Mesenchymal stem cell (in vitro differentiated cells and primary cell): ENCODE measurements around the gene VAC14.

Experiments
- DNase-seq: peaks from one replicate; pipeline ENCODE4 v3.0.0-alpha.2; 2013
- H2AFZ ChIP-seq: one replicate; pipeline ENCODE4 v1.6.1; 2013; ENCODE audit warnings: low read depth, mild to moderate bottlenecking, control low read depth, inconsistent platforms, low read length, moderate library complexity
- H2AK5ac ChIP-seq: 2 replicates; pipeline ENCODE4 v1.6.1; 2013; ENCODE audit warnings: low read length, moderate library complexity, mild to moderate bottlenecking, inconsistent platforms; ENCODE audit not compliant: severe bottlenecking
- H2BK120ac ChIP-seq: one replicate; pipeline ENCODE4 v1.6.1; 2013; ENCODE audit warnings: low read depth, mild to moderate bottlenecking, inconsistent platforms, low read length, moderate library complexity
- H2BK12ac ChIP-seq, 2 experiments: one replicate each; pipeline ENCODE4 v1.6.1; 2013; ENCODE audit warnings: inconsistent platforms in 2 of 2, low read length in 2 of 2, mild to moderate bottlenecking in 2 of 2, moderate library complexity in 2 of 2, control low read depth in 1 of 2
- H2BK15ac ChIP-seq: one replicate; pipeline ENCODE4 v1.6.1; 2013; ENCODE audit warnings: mild to moderate bottlenecking, low read depth, inconsistent platforms; ENCODE audit not compliant: poor library complexity, severe bottlenecking
- H2BK5ac ChIP-seq: 2 replicates; pipeline ENCODE4 v1.6.1; 2013; ENCODE audit warnings: low read depth, mild to moderate bottlenecking, low read length, control low read depth, inconsistent platforms; ENCODE audit not compliant: poor library complexity, severe bottlenecking
- H3K14ac ChIP-seq, 2 experiments: one replicate each; pipeline ENCODE4 v1.6.1; 2013; ENCODE audit warnings: inconsistent platforms in 2 of 2, low read length in 2 of 2, control low read depth in 1 of 2, mild to moderate bottlenecking in 1 of 2, moderate library complexity in 1 of 2
- H3K18ac ChIP-seq, 2 experiments: one replicate each; pipeline ENCODE4 v1.6.1; 2013; ENCODE audit warnings: inconsistent platforms in 2 of 2, low read length in 2 of 2, control low read depth in 1 of 2, low read depth in 1 of 2, mild to moderate bottlenecking in 1 of 2
- H3K23ac ChIP-seq, 2 experiments: one replicate each; pipeline ENCODE4 v1.6.1; 2013; ENCODE audit warnings: inconsistent platforms in 2 of 2, low read length in 2 of 2, mild to moderate bottlenecking in 2 of 2, moderate library complexity in 2 of 2, control low read depth in 1 of 2
- H3K27ac ChIP-seq: 2 replicates; pipeline ENCODE4 v1.5.1; 2013; ENCODE audit warnings: mild to moderate bottlenecking, moderate library complexity, low read length, control low read depth, inconsistent platforms; ENCODE audit not compliant: poor library complexity, severe bottlenecking
- H3K27me3 ChIP-seq, 2 experiments: 2 replicates each; pipeline versions ENCODE4 v1.6.1 to v1.7.0; 2013; ENCODE audit warnings: low read length in 2 of 2, mild to moderate bottlenecking in 2 of 2, moderate library complexity in 2 of 2, control low read depth in 1 of 2, inconsistent platforms in 1 of 2; ENCODE audit not compliant: control insufficient read depth in 1 of 2, insufficient read depth in 1 of 2
- H3K36me3 ChIP-seq, 2 experiments: 2 replicates each; pipeline versions ENCODE4 v1.6.1 to v1.7.0; 2013; ENCODE audit warnings: low read length in 2 of 2, control low read depth in 1 of 2, inconsistent platforms in 1 of 2, low read depth in 1 of 2, mild to moderate bottlenecking in 1 of 2; ENCODE audit not compliant: insufficient read depth in 2 of 2, control insufficient read depth in 1 of 2
- H3K4ac ChIP-seq, 2 experiments: one replicate each; pipeline ENCODE4 v1.6.1; 2013; ENCODE audit warnings: inconsistent platforms in 2 of 2, low read length in 2 of 2, mild to moderate bottlenecking in 2 of 2, moderate library complexity in 2 of 2, control low read depth in 1 of 2, low read depth in 1 of 2
- H3K4me1 ChIP-seq: 2 replicates; pipeline ENCODE4 v1.6.1; 2013; ENCODE audit warnings: low read depth, low read length, control low read depth; ENCODE audit not compliant: control insufficient read depth, insufficient read depth
- H3K4me2 ChIP-seq: 2 replicates; pipeline ENCODE4 v1.6.1; 2013; ENCODE audit warnings: low read length, mild to moderate bottlenecking, inconsistent platforms; ENCODE audit not compliant: poor library complexity, severe bottlenecking
- H3K4me3 ChIP-seq, 2 experiments: 2 replicates each; pipeline versions ENCODE4 v1.5.1 to v1.7.0; 2013; ENCODE audit warnings: low read length in 2 of 2, mild to moderate bottlenecking in 2 of 2, control low read depth in 1 of 2, low read depth in 1 of 2; ENCODE audit not compliant: insufficient read depth in 1 of 2
- H3K79me1 ChIP-seq: replicated peaks from 2 replicates; pipeline ENCODE4 v1.6.1; 2013; ENCODE audit warnings: mild to moderate bottlenecking, control low read depth, low read length, inconsistent platforms; ENCODE audit not compliant: poor library complexity, severe bottlenecking
- H3K9ac ChIP-seq: 2 replicates; pipeline ENCODE4 v1.7.0; 2013; ENCODE audit warnings: mild to moderate bottlenecking, low read length, moderate library complexity
- H3K9me3 ChIP-seq: 2 replicates; pipeline ENCODE4 v1.7.0; 2013; ENCODE audit warnings: mild to moderate bottlenecking, low read length; ENCODE audit not compliant: control insufficient read depth
- H4K8ac ChIP-seq: one replicate; pipeline ENCODE4 v1.6.1; 2013; ENCODE audit warnings: inconsistent platforms, mild to moderate bottlenecking, low read length, moderate library complexity
- H4K91ac ChIP-seq: one replicate; pipeline ENCODE4 v1.6.1; 2013; ENCODE audit warnings: mild to moderate bottlenecking, low read length, inconsistent platforms
- WGBS: methylation state at CpG from one replicate; pipeline ENCODE4 v1.1.7; 2013; ENCODE audit warnings: mixed read lengths; 5-methylcytosine and 5-hydroxymethylcytosine counted together

The VAC14 gene

GRCh38 chr16:70754371-70754770 is 46.6 kb downstream of the VAC14 start:
- H3K27me3 ChIP-seq = no peaks in the 10 kb centered on the region
- H2BK120ac ChIP-seq = peak overlapping the region; percentile 23
- DNase-seq = no peak
- no peak overlapping the region for H2AK5ac ChIP-seq
- H3K36me3 ChIP-seq = peaks cover 29 to 55% of the 10 kb centered on the region in 2 experiments
- WGBS = 95% methylated on average over 10 of the region's 11 CpGs
- H3K4me3 ChIP-seq = no peak overlapping the region
- peaks cover 18% of the 10 kb centered on the region for H3K79me1 ChIP-seq
- H3K9ac ChIP-seq = no peak overlapping the region
- no peak overlapping the region for H2AFZ ChIP-seq
- peak overlapping the region; percentile 60 for H2BK15ac ChIP-seq
- peak overlapping the region; percentile 17 to 44 for H2BK12ac ChIP-seq
- H2BK5ac ChIP-seq = no peak overlapping the region
- no peak overlapping the region for H3K4me2 ChIP-seq
- H3K27ac ChIP-seq = no peak overlapping the region
- peaks cover 31% of the 10 kb centered on the region for H3K4me1 ChIP-seq
- peak overlapping the region in 1 of 2 experiments; percentile 69 for H3K18ac ChIP-seq
- peak overlapping the region; percentile 73 for H4K91ac ChIP-seq
- no peaks in the 10 kb centered on the region for H3K9me3 ChIP-seq
- H3K4ac ChIP-seq = peak overlapping the region; percentile 3 to 57
- peak overlapping the region; percentile 63 for H4K8ac ChIP-seq
- H3K14ac ChIP-seq = no peak overlapping the region
- H3K23ac ChIP-seq = no peak overlapping the region

GRCh38 chr16:70753694-70754325 is 47.1 kb downstream of the VAC14 start:
- Histone ChIP-seq H3K36me3 (peaks cover 25 to 51% of the 10 kb centered on the region in 2 experiments), H3K14ac (peak overlapping the region in 1 of 2 experiments; percentile 55)
- WGBS = 99% methylated on average over 7 of the region's 8 CpGs

GRCh38 chr16:70753228-70753627 is 47.7 kb downstream of the VAC14 start:
- Histone ChIP-seq H3K23ac (no peak overlapping the region), H3K14ac (peak overlapping the region in 1 of 2 experiments; percentile 76), H3K79me1 (peaks cover 17% of the 10 kb centered on the region), H2AK5ac (no peak overlapping the region), H3K36me3 (peaks cover 19 to 46% of the 10 kb centered on the region in 2 experiments), H3K9ac (peak overlapping the region; percentile 30), H2BK15ac (no peak overlapping the region), H3K4me2 (no peak overlapping the region), H3K27ac (no peak overlapping the region), H4K91ac (peak overlapping the region; percentile 73), H3K27me3 (no peaks in the 10 kb centered on the region), H2BK120ac (peak overlapping the region; percentile 99), H4K8ac (no peak overlapping the region), H2AFZ (no peak overlapping the region), H2BK5ac (no peak overlapping the region), H3K4me1 (peaks cover 35% of the 10 kb centered on the region), H3K4me3 (no peak overlapping the region), H3K9me3 (no peaks in the 10 kb centered on the region), H3K4ac (peak overlapping the region in 1 of 2 experiments; percentile 98), H2BK12ac (peak overlapping the region; percentile 26 to 90), H3K18ac (peak overlapping the region; percentile 48 to 67)
- DNase-seq = no peak
- 96% methylated on average over 6 of the region's 6 CpGs for WGBS

More at GRCh38 chr16:70753694-70754325, 47.1 kb downstream of the VAC14 start:
- Histone ChIP-seq H2BK120ac (peak overlapping the region; percentile 36), H3K4me3 (no peak overlapping the region), H4K8ac (peak overlapping the region; percentile 36), H2AK5ac (no peak overlapping the region), H3K27me3 (no peaks in the 10 kb centered on the region), H2BK5ac (no peak overlapping the region), H3K18ac (peak overlapping the region; percentile 56 to 69), H3K9ac (peak overlapping the region; percentile 30), H2BK12ac (peak overlapping the region; percentile 59 to 89), H2AFZ (no peak overlapping the region), H3K79me1 (peaks cover 20% of the 10 kb centered on the region), H3K4me1 (peaks cover 33% of the 10 kb centered on the region), H2BK15ac (peak overlapping the region; percentile 60), H4K91ac (peak overlapping the region; percentile 73), H3K4me2 (no peak overlapping the region), H3K27ac (no peak overlapping the region), H3K23ac (no peak overlapping the region), H3K4ac (peak overlapping the region; percentile 5 to 73), H3K9me3 (no peaks in the 10 kb centered on the region)
- no peak for DNase-seq

- Histone ChIP-seq H3K23ac (no peak overlapping the region), H2BK12ac (peak overlapping the region; percentile 26 to 90), H3K4me1 (peaks cover 43% of the 10 kb centered on the region), H4K8ac (peak overlapping the region; percentile 56), H3K79me1 (peaks cover 13% of the 10 kb centered on the region), H2BK5ac (no peak overlapping the region), H3K4me3 (no peak overlapping the region), H3K14ac (peak overlapping the region in 1 of 2 experiments; percentile 66), H3K27ac (no peak overlapping the region), H2BK15ac (peak overlapping the region; percentile 66), H3K9me3 (no peaks in the 10 kb centered on the region), H2AK5ac (no peak overlapping the region), H2AFZ (no peak overlapping the region), H3K4me2 (no peak overlapping the region), H4K91ac (peak overlapping the region; percentile 83), H2BK120ac (peak overlapping the region; percentile 99), H3K4ac (peak overlapping the region; percentile 62 to 98), H3K18ac (peak overlapping the region; percentile 65 to 79), H3K27me3 (no peaks in the 10 kb centered on the region), H3K36me3 (peaks cover 12 to 41% of the 10 kb centered on the region in 2 experiments), H3K9ac (no peak overlapping the region)
- 91% methylated on average over 10 of the region's 10 CpGs for WGBS
- DNase-seq = no peak
Measured at GRCh38 chr16:70752426-70752825, 48.5 kb downstream of the VAC14 start.
